GM12878 (cell line): ENCODE data around the gene COL4A2. TPM values are rescaled to one million over a fixed set of nuclear protein-coding genes. Genes with fewer than 3 reads are reported as not detected.

Source experiments
- ATAC-seq: fragments of 200-7000 bp; cut with Tn5 transposase; 3 replicates; pipeline ENCODE4 v1.9.1; 2020; ENCODE audit warnings: mild to moderate bottlenecking, moderate library complexity
- BruUV-seq: library from RNA; stranded (reverse); fragments of 400-500 nt; replicated peaks from 2 replicates; lab custom pipeline; 2021; lab: Mats Ljungman, UMichigan
- CTCF ChIA-PET: fragments of 300-600 bp; sonication (Branson Sonifier 250); formaldehyde crosslinking; extraction: SDS; loops from one replicate; lab custom pipeline; 2021; ENCODE audit warnings: inconsistent platforms; lab: Yijun Ruan, JAX
- POLR2A ChIA-PET: fragments of 350-600 bp; formaldehyde crosslinking; extraction: SDS; loops from one replicate; lab custom pipeline; 2021; ENCODE audit warnings: inconsistent platforms; lab: Charles Lee
- RAD21 ChIA-PET: fragments of 300-600 bp; sonication (Branson Sonifier 250); formaldehyde crosslinking; loops from one replicate; lab custom pipeline; 2023; ENCODE audit warnings: antibody characterized with exemption; ENCODE audit not compliant: unreplicated experiment; lab: Charles Lee
- SMC1A ChIA-PET: fragments of 300-600 bp; sonication (Branson Sonifier 250); formaldehyde crosslinking; loops from one replicate; lab custom pipeline; 2023; ENCODE audit not compliant: unreplicated experiment, uncharacterized antibody; lab: Charles Lee
- DNase-seq: peaks from one replicate; pipeline ENCODE4 v3.0.0-alpha.2; 2011; ENCODE audit warnings: low read depth, low spot score
- FAIRE-seq: peaks from 3 replicates; lab custom pipeline; 2011; peaks lifted over from hg19 to GRCh38; lab: Jason Lieb, UNC
- H2AFZ ChIP-seq: 2 replicates; pipeline ENCODE4 v1.6.0; 2011; ENCODE audit warnings: low read depth, low read length, control low read depth; ENCODE audit not compliant: control insufficient read depth
- H3K27ac ChIP-seq: 2 replicates; pipeline ENCODE4 v1.5.1; 2011; ENCODE audit warnings: control low read depth; ENCODE audit not compliant: control insufficient read depth, insufficient read depth
- H3K27me3 ChIP-seq, 2 experiments: replicated peaks in 1 of 2; 2 replicates each; pipeline versions ENCODE4 v1.6.0 to v1.6.1; 2011; ENCODE audit warnings: low read length in 1 of 2; ENCODE audit not compliant: control insufficient read depth in 2 of 2, insufficient read depth in 2 of 2
- H3K36me3 ChIP-seq, 2 experiments: 2 replicates each; pipeline ENCODE4 v1.5.1; 2011; ENCODE audit warnings: low read length in 1 of 2; ENCODE audit not compliant: control insufficient read depth in 2 of 2, insufficient read depth in 2 of 2
- H3K4me1 ChIP-seq: 2 replicates; pipeline ENCODE4 v1.6.1; 2011; ENCODE audit warnings: mild to moderate bottlenecking, low read length, moderate library complexity, mixed read lengths; ENCODE audit not compliant: control insufficient read depth, insufficient read depth
- H3K4me2 ChIP-seq: 2 replicates; pipeline ENCODE4 v1.6.0; 2011; ENCODE audit warnings: control low read depth; ENCODE audit not compliant: control insufficient read depth, insufficient read depth
- H3K4me3 ChIP-seq: fragments of 200-600 bp; sonication (generic); 2 replicates; pipeline ENCODE4 v1.5.1; 2016
- H3K79me2 ChIP-seq: 2 replicates; pipeline ENCODE4 v1.6.0; 2011; ENCODE audit warnings: low read length; ENCODE audit not compliant: control insufficient read depth, insufficient read depth
- H3K9ac ChIP-seq: 2 replicates; pipeline ENCODE4 v1.8.0; 2011; ENCODE audit warnings: low read length, control low read depth, mixed read lengths; ENCODE audit not compliant: control insufficient read depth, insufficient read depth
- H3K9me3 ChIP-seq: replicated peaks from 3 replicates; pipeline ENCODE4 v1.5.1; 2011; ENCODE audit warnings: mild to moderate bottlenecking, low read length; ENCODE audit not compliant: control insufficient read depth, insufficient read depth
- H4K20me1 ChIP-seq: 2 replicates; pipeline ENCODE4 v1.6.0; 2011; ENCODE audit not compliant: control insufficient read depth, insufficient read depth
- ATF7 ChIP-seq: fragments of 450-650 bp; IDR thresholded peaks from 2 replicates; pipeline ENCODE4 v1.6.1; 2016; ENCODE audit warnings: low read depth, mild to moderate bottlenecking
- BMI1 ChIP-seq: fragments of 450-650 bp; IDR thresholded peaks from 2 replicates; pipeline ENCODE4 v1.6.1; 2016; ENCODE audit warnings: mild to moderate bottlenecking, moderate library complexity, borderline replicate concordance
- CBX5 ChIP-seq: sonication (generic); IDR thresholded peaks from 2 replicates; pipeline ENCODE4 v1.6.1; 2016; ENCODE audit warnings: low read depth, moderate library complexity, mild to moderate bottlenecking, inconsistent platforms
- CREM ChIP-seq: IDR thresholded peaks from 2 replicates; pipeline ENCODE4 v1.6.1; 2014; ENCODE audit warnings: antibody characterized with exemption, low read depth
- ETV6 ChIP-seq, 2 experiments: fragments of 450-650 bp in 1 of 2; IDR thresholded peaks in 1 of 2; conservative IDR thresholded peaks in 1 of 2; 2 replicates each; pipeline ENCODE4 v1.6.1; 2014; ENCODE audit warnings: antibody characterized with exemption in 1 of 2, borderline replicate concordance in 1 of 2, low read depth in 1 of 2, mild to moderate bottlenecking in 1 of 2, moderate library complexity in 1 of 2
- FOXM1 ChIP-seq: IDR thresholded peaks from 2 replicates; pipeline ENCODE4 v1.6.1; 2012; ENCODE audit warnings: low read depth, mild to moderate bottlenecking, inconsistent platforms, low read length, moderate library complexity
- HDGF ChIP-seq: fragments of 450-650 bp; IDR thresholded peaks from 2 replicates; pipeline ENCODE4 v1.6.1; 2016; ENCODE audit warnings: antibody characterized with exemption
- IKZF2 ChIP-seq, 2 experiments: fragments of 450-650 bp; IDR thresholded peaks; 2 replicates each; pipeline ENCODE4 v1.6.1; 2017; ENCODE audit warnings: mild to moderate bottlenecking in 2 of 2, moderate library complexity in 2 of 2
- MXI1 ChIP-seq: fragments of 150-350 bp; IDR thresholded peaks from 2 replicates; pipeline ENCODE4 v1.6.1; 2011; ENCODE audit warnings: low read depth, mild to moderate bottlenecking, inconsistent platforms, low read length, improper control_type of control experiment
- NBN ChIP-seq: fragments of 450-650 bp; IDR thresholded peaks from 2 replicates; pipeline ENCODE4 v1.6.1; 2016
- NR2F1 ChIP-seq: fragments of 450-650 bp; conservative IDR thresholded peaks from 2 replicates; pipeline ENCODE4 v1.6.1; 2017; ENCODE audit warnings: mild to moderate bottlenecking
- PAX5 ChIP-seq: IDR thresholded peaks from 2 replicates; pipeline ENCODE4 v1.6.1; 2011; ENCODE audit warnings: low read depth, low read length, borderline replicate concordance
- POU2F2 ChIP-seq: IDR thresholded peaks from 3 replicates; pipeline ENCODE4 v1.6.1; 2011; ENCODE audit warnings: low read depth, mild to moderate bottlenecking, low read length, borderline replicate concordance
- RB1 ChIP-seq: fragments of 450-650 bp; formaldehyde crosslinking; IDR thresholded peaks from 2 replicates; pipeline ENCODE4 v1.6.1; 2017; ENCODE audit warnings: mild to moderate bottlenecking, borderline replicate concordance
- RUNX3 ChIP-seq: IDR thresholded peaks from 2 replicates; pipeline ENCODE4 v1.6.1; 2012; ENCODE audit warnings: low read length, inconsistent platforms
- SMARCA5 ChIP-seq: fragments of 450-650 bp; IDR thresholded peaks from 2 replicates; pipeline ENCODE4 v1.6.1; 2017; ENCODE audit warnings: mild to moderate bottlenecking
- SPI1 ChIP-seq: IDR thresholded peaks from 2 replicates; pipeline ENCODE4 v1.6.1; 2011; ENCODE audit warnings: low read depth, mild to moderate bottlenecking, low read length, moderate library complexity, borderline replicate concordance; ENCODE audit not compliant: insufficient read depth
- STAT1 ChIP-seq: fragments of 450-650 bp; conservative IDR thresholded peaks from 2 replicates; pipeline ENCODE4 v1.6.1; 2014; ENCODE audit warnings: antibody characterized with exemption, mild to moderate bottlenecking
- TARDBP ChIP-seq: IDR thresholded peaks from 2 replicates; pipeline ENCODE4 v1.6.1; 2016; ENCODE audit warnings: borderline replicate concordance
- WGBS: methylation state at CpG from one replicate; pipeline ENCODE4 v1.1.6; 2016; ENCODE audit warnings: low lambda C conversion rate; ENCODE audit not compliant: insufficient replicate concordance, insufficient coverage; ENCODE audit errors: missing lambda C conversion rate; 5-methylcytosine and 5-hydroxymethylcytosine counted together
- in situ Hi-C: fragments of 300-500 bp; cut with MboI; formaldehyde crosslinking; loops from 9 replicates; pipeline ENCODE4 v1.14.3; 2018; ENCODE audit warnings: mixed read lengths
- intact Hi-C: fragments of 100-400 bp; cut with micrococcal nuclease; formaldehyde crosslinking; loops from one replicate; pipeline ENCODE4 v1.14.2; 2022; ENCODE audit not compliant: unreplicated experiment
- polyA plus RNA-seq, 11 experiments: library from polyadenylated mRNA; depleted of rRNA in 4 of 11; unstranded in 6 of 11; stranded (reverse) in 5 of 11; fragments of >200 nt; fragmentation: Nextera tagmentation in 4 of 11; fragmentation: Illumina TruSeq in 1 of 11; extraction: Ambion mirVana in 4 of 11; extraction: Trizol in 1 of 11; gene quantifications; 1 replicate in 1 of 11; 2 replicates in 10 of 11; pipeline versions ENCODE4 v1.2.1 to v1.2.3, GENCODE V29; 2011 to 2016; ENCODE audit warnings: inconsistent platforms in 2 of 11, missing spikeins in 2 of 11, low read depth in 1 of 11
- total RNA-seq, 4 experiments: library from RNA; depleted of rRNA in 3 of 4; stranded (reverse); fragments of >200 nt in 3 of 4; fragmentation: Illumina TruSeq in 1 of 4; extraction: Trizol in 1 of 4; gene quantifications; 2 replicates each; pipeline versions ENCODE4 v1.2.1 to v1.2.3, GENCODE V29; 2013 to 2021
- TF ChIP-seq, protein P1 (sequence below): fragments of 450-650 bp; IDR thresholded peaks from 2 replicates; pipeline ENCODE4 v1.6.1; 2017; ENCODE audit warnings: antibody characterized with exemption, mild to moderate bottlenecking, moderate library complexity
- TF ChIP-seq, protein P2 (sequence below): fragments of 450-650 bp; IDR thresholded peaks from 2 replicates; pipeline ENCODE4 v1.6.1; 2017; ENCODE audit warnings: low read depth, mild to moderate bottlenecking, moderate library complexity

Gene COL4A2
- total and polyA plus RNA-seq, 10 of the 15 experiments (the other 5 are each of a cell fraction or from before 2014, with no cell fraction given): 0.16 to 1.6 (median 0.62) TPM; not detected in 3

DNA sequence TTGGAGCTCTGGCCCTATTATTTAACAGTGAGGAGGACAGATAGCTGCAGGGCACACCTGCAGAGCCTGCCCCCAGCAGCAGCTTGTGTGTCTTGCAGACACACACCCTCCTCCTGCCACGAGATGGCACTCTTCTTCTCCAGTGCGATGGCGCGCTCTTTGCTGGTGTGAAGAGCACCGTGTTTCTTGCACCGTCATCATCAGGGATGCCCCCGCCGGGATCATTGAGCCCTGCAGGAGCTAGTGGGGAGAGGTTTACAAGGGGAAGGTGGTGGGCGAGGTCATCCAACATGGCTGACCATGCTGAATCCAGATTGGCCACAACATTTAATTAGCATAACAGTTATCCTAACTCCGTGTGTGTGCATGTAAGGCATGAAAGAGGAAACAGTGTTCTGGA is 148.9 kb downstream of the COL4A2 start:
- 0 out of 2 replicates have a peak overlapping the region, but pooled peaks have one; percentile 18 for H3K4me3 ChIP-seq
- TF ChIP-seq HDGF (0 out of 2 replicates have a peak, but pooled peaks have one; percentile 48), RUNX3 (peak; percentile 36; the same call in 1 of the 2 replicates), ETV6 (conservative IDR thresholded peaks at IDR 0.05 in 1 of 2, IDR thresholded peaks at IDR 0.05 in 1 of 2; ENCODE audit: borderline replicate concordance in 1 of 2, low read depth in 1 of 2) (no peak), NBN (peak; percentile 83), FOXM1 (peak; percentile 74), SPI1 (no peak), CBX5 (0 out of 2 replicates have a peak, but pooled peaks have one; percentile 32), TARDBP (0 out of 2 replicates have a peak, but pooled peaks have one; percentile 58), MXI1 (peak; percentile 55; the same call in 1 of the 2 replicates), RB1 (peak; percentile 91; the same call in 1 of the 2 replicates), IKZF2 (IDR thresholded peaks at IDR 0.05) (peak; percentile 36 to 38; a peak in 2 of 4 replicates), CREM (peak; percentile 73; the same call in 1 of the 2 replicates), NR2F1 (0 out of 2 replicates have a peak, but pooled peaks have one; percentile 35), SMARCA5 (peak; percentile 86; the same call in 1 of the 2 replicates), BMI1 (no peak), POU2F2 (peak; percentile 55; the same call in 2 of the 3 replicates), PAX5 (0 out of 2 replicates have a peak, but pooled peaks have one; percentile 15), ATF7 (peak; percentile 66), STAT1 (peak; percentile 64; the same call in 1 of the 2 replicates)
- TF ChIP-seq, protein P1, sequence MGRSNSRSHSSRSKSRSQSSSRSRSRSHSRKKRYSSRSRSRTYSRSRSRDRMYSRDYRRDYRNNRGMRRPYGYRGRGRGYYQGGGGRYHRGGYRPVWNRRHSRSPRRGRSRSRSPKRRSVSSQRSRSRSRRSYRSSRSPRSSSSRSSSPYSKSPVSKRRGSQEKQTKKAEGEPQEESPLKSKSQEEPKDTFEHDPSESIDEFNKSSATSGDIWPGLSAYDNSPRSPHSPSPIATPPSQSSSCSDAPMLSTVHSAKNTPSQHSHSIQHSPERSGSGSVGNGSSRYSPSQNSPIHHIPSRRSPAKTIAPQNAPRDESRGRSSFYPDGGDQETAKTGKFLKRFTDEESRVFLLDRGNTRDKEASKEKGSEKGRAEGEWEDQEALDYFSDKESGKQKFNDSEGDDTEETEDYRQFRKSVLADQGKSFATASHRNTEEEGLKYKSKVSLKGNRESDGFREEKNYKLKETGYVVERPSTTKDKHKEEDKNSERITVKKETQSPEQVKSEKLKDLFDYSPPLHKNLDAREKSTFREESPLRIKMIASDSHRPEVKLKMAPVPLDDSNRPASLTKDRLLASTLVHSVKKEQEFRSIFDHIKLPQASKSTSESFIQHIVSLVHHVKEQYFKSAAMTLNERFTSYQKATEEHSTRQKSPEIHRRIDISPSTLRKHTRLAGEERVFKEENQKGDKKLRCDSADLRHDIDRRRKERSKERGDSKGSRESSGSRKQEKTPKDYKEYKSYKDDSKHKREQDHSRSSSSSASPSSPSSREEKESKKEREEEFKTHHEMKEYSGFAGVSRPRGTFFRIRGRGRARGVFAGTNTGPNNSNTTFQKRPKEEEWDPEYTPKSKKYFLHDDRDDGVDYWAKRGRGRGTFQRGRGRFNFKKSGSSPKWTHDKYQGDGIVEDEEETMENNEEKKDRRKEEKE: no peak
- TF ChIP-seq, protein P2, sequence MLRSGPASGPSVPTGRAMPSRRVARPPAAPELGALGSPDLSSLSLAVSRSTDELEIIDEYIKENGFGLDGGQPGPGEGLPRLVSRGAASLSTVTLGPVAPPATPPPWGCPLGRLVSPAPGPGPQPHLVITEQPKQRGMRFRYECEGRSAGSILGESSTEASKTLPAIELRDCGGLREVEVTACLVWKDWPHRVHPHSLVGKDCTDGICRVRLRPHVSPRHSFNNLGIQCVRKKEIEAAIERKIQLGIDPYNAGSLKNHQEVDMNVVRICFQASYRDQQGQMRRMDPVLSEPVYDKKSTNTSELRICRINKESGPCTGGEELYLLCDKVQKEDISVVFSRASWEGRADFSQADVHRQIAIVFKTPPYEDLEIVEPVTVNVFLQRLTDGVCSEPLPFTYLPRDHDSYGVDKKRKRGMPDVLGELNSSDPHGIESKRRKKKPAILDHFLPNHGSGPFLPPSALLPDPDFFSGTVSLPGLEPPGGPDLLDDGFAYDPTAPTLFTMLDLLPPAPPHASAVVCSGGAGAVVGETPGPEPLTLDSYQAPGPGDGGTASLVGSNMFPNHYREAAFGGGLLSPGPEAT: 0 out of 2 replicates have a peak, but pooled peaks have one; percentile 42

More for the DNA sequence above, 148.9 kb downstream of the COL4A2 start:
- DNase-seq (no peak), ATAC-seq (peak; percentile 99), FAIRE-seq (peak; percentile 85)
- 2% methylated on average over 10 of the region's 10 CpGs for WGBS
- no peak overlapping the region for H3K9ac ChIP-seq
- ChIA-PET POLR2A (interaction anchor here (0.8 to 1.7 kb wide), 7 partner anchors 8 to 259 kb away, joined by 3 to 5 read pairs (median 4); partner anchors contain the start of gene RAB20), CTCF (interaction anchor here (0.5 to 4.2 kb wide), 60 partner anchors 8 to 592 kb away, joined by 3 to 55 read pairs (median 5); partner anchors contain the start of genes NAXD and RAB20), RAD21 (interaction anchor here (0.6 to 2.6 kb wide), 46 partner anchors 12 to 459 kb away, joined by 3 to 28 read pairs (median 5); partner anchors contain the start of gene RAB20), SMC1A (interaction anchor here (0.7 to 3.1 kb wide), 42 partner anchors 8 to 1988 kb away, joined by 3 to 38 read pairs (median 4); partner anchors contain the start of genes NAXD and RAB20)
- intact Hi-C loops: loop anchor here (1.0 to 2.0 kb wide), 4 partner anchors 69 to 363 kb away; no protein-coding TSS in a partner anchor
- H3K4me1 ChIP-seq: peaks cover 4% of the 10 kb centered on the region; the same call in 1 of the 2 replicates
- H3K27me3 ChIP-seq: no peaks in the 10 kb centered on the region
- H4K20me1 ChIP-seq: no peaks in the 10 kb centered on the region
- no peak overlapping the region for H3K27ac ChIP-seq
- no peaks in the 10 kb centered on the region for H3K79me2 ChIP-seq
- peak overlapping the region; percentile 62 for H2AFZ ChIP-seq
- in situ Hi-C loops: no loop called here
- H3K9me3 ChIP-seq: no peaks in the 10 kb centered on the region
- H3K4me2 ChIP-seq: peak overlapping the region; percentile 72
- H3K36me3 ChIP-seq: no peaks in the 10 kb centered on the region
- BruUV-seq: no TSS peak
